NK-92 treated with Interleukin-12 subunit alpha and Interleukin-12 subunit beta, amount 100 ng/mL, for 24 hours (cell line): ENCODE results near the gene TPRA1.

Experiments
- DNase-seq: peaks from one replicate; lab custom pipeline; 2025; lab: John Stamatoyannopoulos, UW

Gene TPRA1

DNA sequence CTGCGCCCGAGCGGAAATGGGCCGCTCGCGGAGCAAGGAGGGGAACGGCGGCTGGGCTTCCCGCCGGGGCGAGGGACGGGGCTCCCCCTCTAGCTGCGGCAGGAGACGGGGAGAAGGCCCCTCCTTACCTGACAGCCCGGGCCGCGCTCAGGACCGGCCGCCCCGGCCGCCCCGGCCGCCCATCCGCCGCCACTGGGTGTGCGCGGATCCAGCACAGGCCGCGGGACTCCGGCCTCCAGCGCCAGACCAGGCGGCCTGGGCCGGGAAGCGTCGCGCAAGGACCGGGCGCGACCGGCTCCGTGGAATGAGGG is 296 bp downstream of the TPRA1 start:
- peak; percentile 58 for DNase-seq

DNA sequence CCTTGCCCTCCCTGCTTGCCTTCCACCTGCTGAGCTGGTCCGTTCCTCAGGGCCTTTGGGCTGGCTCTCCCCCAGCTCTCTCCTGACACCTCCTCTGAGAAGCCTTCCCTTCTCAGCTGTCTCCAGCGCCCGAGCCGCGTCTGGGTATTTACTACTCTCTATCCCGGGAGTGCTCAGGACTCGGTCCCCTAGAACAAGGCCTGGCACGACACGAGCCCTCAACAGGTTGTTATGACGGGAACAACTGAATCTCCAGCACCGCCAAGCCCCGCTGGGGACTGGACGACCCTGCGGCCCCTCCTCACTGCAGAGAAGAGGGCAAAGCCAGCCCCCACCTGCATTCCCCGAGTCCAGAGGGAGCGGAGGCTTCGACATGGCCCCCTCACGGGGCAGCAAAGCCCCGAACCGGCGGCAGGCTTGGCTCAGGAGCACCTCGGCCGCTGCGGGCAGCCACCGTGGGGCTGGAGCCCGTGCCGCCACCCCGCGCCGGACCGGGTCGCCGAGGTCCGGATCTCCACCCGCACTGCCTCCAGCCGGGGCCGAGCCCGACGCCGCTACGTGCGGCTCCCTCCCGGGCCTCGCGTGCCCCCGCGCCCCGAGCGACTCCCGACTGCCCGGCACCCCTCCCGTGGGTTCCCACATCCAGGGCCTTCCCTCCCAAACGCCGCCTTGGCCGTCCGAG is 792 bp downstream of the TPRA1 start:
- no peak for DNase-seq

GRCh38 chr3:127588806-127589577 is 1.5 kb downstream of the TPRA1 start:
- DNase-seq = no peak

GRCh38 chr3:127587876-127588275 is 2.7 kb downstream of the TPRA1 start:
- no peak for DNase-seq

GRCh38 chr3:127585813-127586413 is 4.6 kb downstream of the TPRA1 start:
- DNase-seq = no peak

- no peak for DNase-seq
Measured at GRCh38 chr3:127585163-127585812, 5.2 kb downstream of the TPRA1 start.

GRCh38 chr3:127584734-127585133 is 5.8 kb downstream of the TPRA1 start:
- no peak for DNase-seq

DNA sequence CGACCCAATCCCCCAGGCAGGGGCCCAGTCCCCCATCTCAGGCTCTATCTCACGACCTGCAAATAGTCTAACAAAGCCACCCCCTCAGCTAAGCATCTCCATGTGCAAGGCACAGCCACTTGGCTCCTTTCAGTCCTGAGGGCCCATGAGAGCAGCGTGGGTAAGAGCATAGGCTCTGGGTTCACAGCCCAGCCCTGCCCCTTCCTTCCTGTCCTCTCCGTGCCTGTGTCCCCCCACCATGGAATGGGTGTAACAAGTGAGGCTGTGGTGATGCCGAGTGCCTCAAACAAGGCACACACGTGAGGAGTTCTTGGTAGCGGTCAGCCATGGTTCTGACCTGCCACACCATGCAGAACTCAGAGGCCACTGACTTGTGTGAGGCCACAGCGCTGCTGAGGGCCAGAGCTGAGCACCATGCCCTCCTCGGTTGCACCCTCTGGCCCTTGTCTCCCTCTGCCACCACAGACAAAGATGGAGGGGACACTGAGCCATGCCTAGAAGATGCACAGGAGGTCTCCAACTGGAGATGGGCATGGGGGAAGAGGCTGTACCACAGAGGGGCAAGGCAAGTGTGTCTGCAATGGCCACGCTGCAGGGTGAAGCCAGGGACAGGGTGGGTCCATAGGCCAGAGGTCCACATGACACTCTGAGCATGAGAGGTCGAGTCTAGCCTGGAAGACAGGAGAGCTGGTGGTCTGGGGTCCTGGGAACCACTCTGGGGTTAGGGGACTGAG is 10.0 kb downstream of the TPRA1 start:
- DNase-seq = no peak

DNA sequence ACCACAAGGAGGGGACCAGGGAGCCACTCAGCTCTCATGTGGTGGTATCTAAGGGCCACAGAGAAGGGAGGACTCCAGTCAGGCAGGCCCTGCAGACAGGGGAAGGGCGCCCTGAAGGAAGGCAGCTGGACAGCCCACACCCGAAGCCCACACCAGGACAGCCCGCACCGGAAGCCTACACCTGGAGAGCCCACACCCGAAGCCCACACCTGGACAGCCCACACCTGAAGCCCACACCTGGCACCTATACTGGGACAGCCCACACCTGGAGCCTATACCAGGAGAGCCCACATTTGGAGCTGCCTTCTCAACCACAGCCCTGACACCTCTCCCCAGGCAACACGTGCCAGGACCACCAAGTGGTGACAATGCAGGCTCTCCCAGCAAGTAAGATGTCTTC is 11.7 kb downstream of the TPRA1 start:
- DNase-seq = no peak

DNA sequence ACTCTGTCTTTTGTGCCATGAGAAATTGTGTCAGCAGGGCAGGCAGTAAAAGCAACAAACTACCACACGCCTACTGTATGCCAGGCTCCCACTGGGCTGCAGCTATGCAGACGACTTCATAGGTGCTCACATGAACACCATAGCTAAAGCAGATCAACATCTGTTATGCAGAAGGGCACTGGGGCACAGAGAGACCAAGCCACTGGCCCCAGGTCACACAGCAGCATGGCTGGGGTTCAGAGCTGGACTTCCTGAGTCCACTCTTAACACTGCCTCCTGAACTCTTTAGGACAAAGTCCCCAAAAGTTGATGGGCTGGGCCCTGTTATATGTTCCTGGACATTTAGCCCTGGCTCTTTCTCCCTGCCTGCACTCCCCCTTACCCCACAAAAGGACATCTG is 12.4 kb downstream of the TPRA1 start:
- DNase-seq = no peak

DNA sequence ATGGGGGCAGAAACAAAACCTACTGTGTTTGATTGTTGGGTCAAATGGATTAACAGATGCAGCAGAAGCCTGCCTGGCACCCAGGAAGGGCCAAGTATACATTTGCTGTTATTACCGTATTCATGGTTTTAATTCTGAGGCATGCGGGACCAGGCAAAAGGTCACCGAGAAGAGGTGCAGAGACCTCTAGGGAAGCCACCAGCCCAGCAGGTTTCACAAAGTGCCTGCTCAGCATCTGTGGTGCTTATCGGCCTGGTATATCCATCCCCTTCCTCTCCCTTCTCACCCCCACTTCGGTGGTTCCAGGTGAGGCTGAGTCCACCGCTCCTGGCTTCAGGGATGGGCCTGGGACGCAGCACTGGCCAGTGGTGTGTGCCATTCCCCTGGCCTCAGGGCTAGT is 13.1 kb downstream of the TPRA1 start:
- DNase-seq = no peak

DNA sequence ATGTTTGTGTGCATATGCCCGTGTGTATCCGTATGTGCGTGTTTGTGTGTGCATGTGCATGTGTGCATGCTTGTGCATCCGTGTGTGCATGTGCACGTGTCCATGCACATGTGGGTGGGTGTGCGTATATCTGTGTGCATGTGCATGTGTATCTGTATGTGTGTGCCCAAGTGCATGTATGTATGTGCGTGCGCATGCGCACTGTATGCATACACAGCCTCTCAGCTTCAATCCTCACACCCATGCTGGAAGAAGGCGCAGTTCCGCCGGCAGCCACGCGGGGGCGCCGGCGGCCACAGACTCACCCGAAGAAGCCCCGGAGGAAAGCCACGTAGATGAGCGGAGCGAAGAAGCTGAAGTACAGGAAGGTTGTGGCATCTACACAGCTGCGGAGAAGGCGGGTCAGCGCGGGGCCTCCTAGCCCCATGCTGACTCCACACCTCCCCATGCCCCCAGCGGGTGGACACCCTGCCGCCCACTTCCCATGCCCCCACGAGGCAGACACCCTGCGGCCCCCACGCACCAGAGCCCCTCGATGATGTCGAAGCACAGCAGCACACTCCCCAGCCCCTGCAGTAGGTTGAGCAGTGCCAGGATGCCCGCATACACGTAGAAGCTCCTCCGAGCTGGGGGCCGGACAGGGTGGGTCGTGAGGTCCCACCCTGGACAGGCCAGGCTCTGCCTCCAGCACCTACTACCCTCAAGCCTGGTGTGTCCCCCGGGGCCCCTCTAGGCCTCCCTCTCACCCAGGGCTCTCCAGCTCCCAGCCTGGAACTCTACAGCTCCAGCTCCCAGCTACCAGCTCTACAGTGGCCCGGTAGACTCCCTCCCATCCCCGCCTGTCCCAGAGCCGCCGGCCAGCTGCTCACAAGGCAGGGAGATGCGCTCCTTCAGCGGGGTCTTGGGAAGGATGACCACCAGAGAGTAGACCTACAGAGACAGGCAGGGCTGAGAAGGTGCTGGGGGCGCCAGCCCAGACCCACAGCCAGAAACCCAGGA is 15.4 kb downstream of the TPRA1 start:
- peak; percentile 48 for DNase-seq

DNA sequence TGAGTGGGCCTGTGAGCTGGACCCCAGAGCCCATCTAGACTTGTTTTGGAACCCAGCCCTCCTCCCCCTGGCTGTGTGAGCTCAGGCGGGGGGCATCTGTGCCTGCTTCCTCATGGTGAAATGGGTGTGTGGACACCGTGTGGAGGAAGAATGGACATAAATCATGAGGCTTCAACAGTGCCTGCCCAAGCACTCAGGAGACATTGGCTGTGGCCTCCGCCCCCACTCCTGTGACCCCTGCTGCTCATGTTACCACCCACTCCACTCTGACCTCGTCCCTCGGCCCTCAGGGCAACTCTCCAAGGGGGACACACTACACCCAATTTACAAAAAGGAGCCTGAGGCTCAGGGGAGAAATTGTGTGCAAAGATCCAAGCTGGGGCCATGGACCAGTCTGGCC is 16.6 kb downstream of the TPRA1 start:
- DNase-seq = no peak

- DNase-seq = no peak
Measured at GRCh38 chr3:127573401-127573800, 17.1 kb downstream of the TPRA1 start.

DNA sequence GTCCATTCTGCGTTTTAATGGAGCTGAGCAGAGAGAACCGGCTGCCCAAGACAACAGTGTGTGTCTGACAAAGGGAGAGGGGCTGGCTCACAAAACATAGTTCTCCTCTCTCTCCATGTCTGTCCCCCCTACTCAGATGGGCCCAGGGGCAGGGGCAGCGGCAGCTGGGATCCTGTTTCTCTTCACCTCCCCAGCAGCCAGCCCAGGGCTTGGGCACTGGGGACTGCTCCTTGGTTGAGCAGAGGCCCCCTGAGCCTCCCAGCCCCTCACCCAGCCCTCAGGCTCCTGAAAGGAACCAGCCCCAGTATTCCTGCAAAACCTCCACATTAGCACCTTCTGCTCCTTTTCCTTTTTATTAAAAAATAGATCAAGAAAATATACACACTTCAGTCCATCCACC is 17.8 kb downstream of the TPRA1 start:
- no peak for DNase-seq

GRCh38 chr3:127572186-127572585 is 18.3 kb downstream of the TPRA1 start:
- DNase-seq = no peak

DNA sequence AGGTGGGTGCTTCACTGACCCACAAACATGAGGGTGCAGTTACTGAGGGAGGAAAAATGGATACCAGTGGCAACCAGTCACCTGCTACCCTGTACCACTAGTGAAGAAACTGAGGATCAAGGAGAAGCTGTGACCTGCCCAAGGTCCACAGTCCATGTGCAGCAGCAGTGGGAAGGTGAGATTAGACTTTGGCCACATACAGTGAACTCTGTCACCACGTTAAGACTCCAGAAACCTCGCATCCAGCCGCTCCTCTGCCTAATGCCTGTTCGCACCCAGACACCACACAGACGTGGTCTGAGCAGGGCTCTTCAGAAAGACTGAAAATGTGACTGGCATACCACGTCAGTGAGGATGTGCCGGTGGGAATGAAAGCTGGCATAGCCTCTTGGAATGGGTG is 20.0 kb downstream of the TPRA1 start:
- DNase-seq = no peak

DNA sequence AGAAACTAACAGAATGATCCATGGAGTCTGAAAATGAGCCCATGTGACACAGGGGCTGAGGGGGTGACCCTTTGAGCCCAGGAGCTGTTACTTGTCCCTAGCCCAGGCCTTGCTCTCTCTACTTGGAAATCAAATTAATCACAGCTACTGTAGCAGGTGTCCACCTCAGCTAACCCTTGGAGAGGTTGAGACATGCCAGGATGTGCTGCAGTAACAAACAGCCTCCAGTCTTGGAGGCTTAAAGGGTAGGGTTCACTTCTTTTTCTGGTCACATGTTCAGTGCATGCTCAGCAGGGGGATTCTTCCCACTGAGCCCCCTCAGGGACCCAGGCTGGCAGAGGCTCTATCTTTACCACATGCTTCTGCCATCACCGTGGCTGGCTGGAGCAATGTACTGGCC is 21.4 kb downstream of the TPRA1 start:
- DNase-seq = no peak

GRCh38 chr3:127568586-127568985 is 21.9 kb downstream of the TPRA1 start:
- DNase-seq = no peak

DNA sequence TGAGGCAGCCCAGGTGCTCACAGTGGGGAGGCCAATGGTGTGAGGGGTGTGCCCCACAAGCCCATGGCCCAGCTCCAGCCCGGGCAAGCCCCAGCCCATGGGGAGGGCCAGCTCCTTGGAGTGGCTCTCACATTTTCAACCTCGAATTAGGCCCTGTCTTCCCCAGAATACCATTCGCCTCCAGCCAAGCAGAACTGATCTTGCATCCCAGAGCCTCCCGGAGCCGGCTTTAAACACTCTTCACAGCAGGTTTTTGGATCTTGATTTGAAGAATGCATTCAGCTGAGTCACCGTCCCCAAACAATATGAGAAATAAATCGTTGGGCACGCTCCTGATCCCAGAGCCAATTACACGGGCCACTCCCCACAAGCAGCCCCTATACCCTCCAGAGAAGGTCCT is 23.7 kb downstream of the TPRA1 start:
- no peak for DNase-seq

DNA sequence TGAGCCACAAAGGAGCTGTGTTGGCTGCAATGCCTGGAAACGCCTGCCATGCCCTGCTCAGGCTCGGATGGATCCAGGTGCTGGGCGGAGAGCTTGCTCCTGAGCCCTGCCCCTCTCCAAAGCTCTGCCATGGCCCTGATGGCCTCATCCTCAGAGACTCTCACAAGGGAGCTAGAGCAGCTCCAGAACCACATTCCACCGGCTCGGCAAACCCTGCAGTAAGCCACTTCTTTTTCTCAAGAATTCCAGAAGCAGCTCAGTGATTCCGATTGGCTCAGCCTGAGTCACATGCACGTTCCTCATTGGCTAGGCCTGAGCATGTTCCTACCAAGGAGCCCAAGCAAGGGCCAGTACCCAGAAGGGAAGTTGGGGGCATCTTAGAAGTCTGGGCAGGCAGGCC is 24.8 kb downstream of the TPRA1 start:
- no peak for DNase-seq
